Measurements from ENCODE around the gene INSM2.

- TF ChIP-seq USF2 (IDR thresholded peaks at IDR 0.05; ENCODE audit: low read depth, low read length), result no peak
- TF ChIP-seq, protein P1, sequence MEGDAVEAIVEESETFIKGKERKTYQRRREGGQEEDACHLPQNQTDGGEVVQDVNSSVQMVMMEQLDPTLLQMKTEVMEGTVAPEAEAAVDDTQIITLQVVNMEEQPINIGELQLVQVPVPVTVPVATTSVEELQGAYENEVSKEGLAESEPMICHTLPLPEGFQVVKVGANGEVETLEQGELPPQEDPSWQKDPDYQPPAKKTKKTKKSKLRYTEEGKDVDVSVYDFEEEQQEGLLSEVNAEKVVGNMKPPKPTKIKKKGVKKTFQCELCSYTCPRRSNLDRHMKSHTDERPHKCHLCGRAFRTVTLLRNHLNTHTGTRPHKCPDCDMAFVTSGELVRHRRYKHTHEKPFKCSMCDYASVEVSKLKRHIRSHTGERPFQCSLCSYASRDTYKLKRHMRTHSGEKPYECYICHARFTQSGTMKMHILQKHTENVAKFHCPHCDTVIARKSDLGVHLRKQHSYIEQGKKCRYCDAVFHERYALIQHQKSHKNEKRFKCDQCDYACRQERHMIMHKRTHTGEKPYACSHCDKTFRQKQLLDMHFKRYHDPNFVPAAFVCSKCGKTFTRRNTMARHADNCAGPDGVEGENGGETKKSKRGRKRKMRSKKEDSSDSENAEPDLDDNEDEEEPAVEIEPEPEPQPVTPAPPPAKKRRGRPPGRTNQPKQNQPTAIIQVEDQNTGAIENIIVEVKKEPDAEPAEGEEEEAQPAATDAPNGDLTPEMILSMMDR (conservative IDR thresholded peaks at IDR 0.05; ENCODE audit: low read depth, low read length), result no peak
- no peak for TF ChIP-seq POLR2A (IDR thresholded peaks at IDR 0.05; ENCODE audit: low read depth, low read length)
- TF ChIP-seq RAD21 (IDR thresholded peaks at IDR 0.05; ENCODE audit: low read length), result no peak
- TF ChIP-seq CHD1 (IDR thresholded peaks at IDR 0.05; ENCODE audit: low read depth, low read length), result no peak
- no peak for TF ChIP-seq CEBPB (IDR thresholded peaks at IDR 0.05; ENCODE audit: low read depth, low read length)
- TF ChIP-seq MXI1 (IDR thresholded peaks at IDR 0.05; ENCODE audit: borderline replicate concordance, low read depth, low read length), result no peak
- TF ChIP-seq RCOR1 (IDR thresholded peaks at IDR 0.05; ENCODE audit: insufficient replicate concordance, low read length), result no peak
- no peak for TF ChIP-seq RFX5 (IDR thresholded peaks at IDR 0.05; ENCODE audit: low read depth, low read length)
- no peak for TF ChIP-seq ELK1 (IDR thresholded peaks at IDR 0.05; ENCODE audit: borderline replicate concordance, low read depth, low read length)
- TF ChIP-seq BHLHE40 (IDR thresholded peaks at IDR 0.05; ENCODE audit: low read depth, low read length), result no peak
- no peak for TF ChIP-seq SMC3 (IDR thresholded peaks at IDR 0.05; ENCODE audit: low read depth, low read length)
- no peak for TF ChIP-seq MAFK (IDR thresholded peaks at IDR 0.05; ENCODE audit: low read depth, low read length)
- TF ChIP-seq FOS (IDR thresholded peaks at IDR 0.05; ENCODE audit: low read depth, low read length), result no peak
These were observed 42.9 kb downstream of the INSM2 start for GRCh38 chr14:35576856-35577255.
